ENCODE data around the gene NLGN2. TPM values are rescaled to one million over a fixed set of nuclear protein-coding genes. Genes with fewer than 3 reads are reported as not detected.

Gene NLGN2
- total and polyA plus RNA-seq, 9 donors: 11.4 to 76.2 (median 49.4) TPM

GRCh38 chr17:7464081-7464480 lies 56.4 kb downstream of the NLGN2 start:
- H3K27me3 ChIP-seq: no peaks in the 10 kb centered on the region
- WGBS, 3 donors: 87 to 94% (median 92%) methylated on average over 9 of the region's 9 CpGs
- H3K36me3 ChIP-seq: no peaks in the 10 kb centered on the region
- TF ChIP-seq EP300 (IDR thresholded peaks at IDR 0.05): no peak
- TF ChIP-seq POLR2A (IDR thresholded peaks at IDR 0.05): no peak
- TF ChIP-seq CTCF (IDR thresholded peaks at IDR 0.05): no peak
- peaks cover 2% of the 10 kb centered on the region for H3K4me1 ChIP-seq (ENCODE audit: insufficient read depth)
- DNase-seq: no peak
- intact Hi-C loops (cut with DNase I): no loop called here
- H3K4me3 ChIP-seq: no peak overlapping the region
- H3K27ac ChIP-seq: no peak overlapping the region
- no peaks in the 10 kb centered on the region for H3K9me3 ChIP-seq

GRCh38 chr17:7465597-7466275 lies 58.1 kb downstream of the NLGN2 start:
- WGBS, 3 donors: 74 to 83% (median 76%) methylated on average over 31 to 33 of the region's 33 CpGs
- H3K36me3 ChIP-seq: no peaks in the 10 kb centered on the region

GRCh38 chr17:7466318-7466638 lies 58.6 kb downstream of the NLGN2 start:
- 80 to 87% (median 83%) methylated on average over 9 of the region's 9 CpGs for WGBS, 3 donors
- Histone ChIP-seq H3K4me3 (no peak overlapping the region), H3K9me3 (no peaks in the 10 kb centered on the region), H3K36me3 (no peaks in the 10 kb centered on the region), H3K27me3 (no peaks in the 10 kb centered on the region), H3K27ac (no peak overlapping the region), H3K4me1 (ENCODE audit: insufficient read depth) (peaks cover 6% of the 10 kb centered on the region)
- TF ChIP-seq EP300 (IDR thresholded peaks at IDR 0.05) (no peak), CTCF (IDR thresholded peaks at IDR 0.05) (no peak), POLR2A (IDR thresholded peaks at IDR 0.05) (no peak)
- DNase-seq: no peak
- intact Hi-C loops (cut with DNase I): no loop called here

More at GRCh38 chr17:7465597-7466275, 58.1 kb downstream of the NLGN2 start:
- Histone ChIP-seq H3K4me1 (ENCODE audit: insufficient read depth) (peaks cover 4% of the 10 kb centered on the region), H3K27me3 (no peaks in the 10 kb centered on the region), H3K27ac (no peak overlapping the region), H3K9me3 (no peaks in the 10 kb centered on the region), H3K4me3 (no peak overlapping the region)
- intact Hi-C loops (cut with DNase I): no loop called here
- DNase-seq: no peak
- TF ChIP-seq EP300 (IDR thresholded peaks at IDR 0.05): no peak
- TF ChIP-seq POLR2A (IDR thresholded peaks at IDR 0.05): no peak

GRCh38 chr17:7466639-7467341 lies 59.1 kb downstream of the NLGN2 start:
- WGBS, 3 donors: 73 to 76% (median 75%) methylated on average over 16 of the region's 16 CpGs

More at GRCh38 chr17:7466639-7467341, 59.1 kb downstream of the NLGN2 start:
- Histone ChIP-seq H3K4me1 (ENCODE audit: insufficient read depth) (peaks cover 6% of the 10 kb centered on the region), H3K36me3 (no peaks in the 10 kb centered on the region), H3K9me3 (no peaks in the 10 kb centered on the region), H3K4me3 (no peak overlapping the region), H3K27me3 (no peaks in the 10 kb centered on the region), H3K27ac (peak overlapping the region in 1 of 2 donors; percentile 11)
- DNase-seq: peak; percentile 74 to 86 (median 83)
- intact Hi-C loops (cut with DNase I): no loop called here
- no peak for TF ChIP-seq EP300 (IDR thresholded peaks at IDR 0.05)
- TF ChIP-seq POLR2A (IDR thresholded peaks at IDR 0.05): no peak
- no peak for TF ChIP-seq CTCF (IDR thresholded peaks at IDR 0.05)
